Measurements from ENCODE around the gene EPYC. TPM values are rescaled to one million over a fixed set of nuclear protein-coding genes. Genes with fewer than 3 reads are reported as not detected.
A peak's percentile ranks its signal among the peaks of the same experiment; 100 is the strongest.

The EPYC gene
- total RNA-seq, result not detected in 2 replicates

- no peak for DNase-seq (ENCODE audit: low read depth in 2 of 2)
Measured at GRCh38 chr12:91004872-91005271, at the start of gene EPYC. EPYC (minus strand) TSS chr12:91004972; CDS start chr12:91002565, 2,407 bp downstream.

GRCh38 chr12:91053951-91054715 lies 49.4 kb upstream of the EPYC start:
- DNase-seq (ENCODE audit: low read depth in 2 of 2), result peak; percentile 35 to 83

GRCh38 chr12:91052026-91052425 lies 47.3 kb upstream of the EPYC start:
- no peak for DNase-seq (ENCODE audit: low read depth in 2 of 2)

- no peak for DNase-seq (ENCODE audit: low read depth in 2 of 2)
Measured at GRCh38 chr12:91044586-91044985, 39.8 kb upstream of the EPYC start.

GRCh38 chr12:91043408-91043807 lies 38.6 kb upstream of the EPYC start:
- DNase-seq (ENCODE audit: low read depth in 2 of 2), result no peak

- no peak for DNase-seq (ENCODE audit: low read depth in 2 of 2)
Measured at GRCh38 chr12:91040096-91040755, 35.5 kb upstream of the EPYC start.

GRCh38 chr12:91037276-91037675 lies 32.5 kb upstream of the EPYC start:
- DNase-seq (ENCODE audit: low read depth in 2 of 2), result no peak

GRCh38 chr12:91033251-91033650 lies 28.5 kb upstream of the EPYC start:
- DNase-seq (ENCODE audit: low read depth in 2 of 2), result no peak

GRCh38 chr12:91023326-91024004 lies 18.7 kb upstream of the EPYC start:
- no peak for DNase-seq (ENCODE audit: low read depth in 2 of 2)

- DNase-seq (ENCODE audit: low read depth in 2 of 2), result no peak
Measured at GRCh38 chr12:91021076-91021475, 16.3 kb upstream of the EPYC start.

GRCh38 chr12:91019455-91019854 lies 14.7 kb upstream of the EPYC start:
- DNase-seq (ENCODE audit: low read depth in 2 of 2), result no peak

GRCh38 chr12:91017511-91018263 lies 12.9 kb upstream of the EPYC start:
- no peak for DNase-seq (ENCODE audit: low read depth in 2 of 2)

GRCh38 chr12:91017043-91017442 lies 12.3 kb upstream of the EPYC start:
- DNase-seq (ENCODE audit: low read depth in 2 of 2), result no peak

- peak in 1 of 2 donors; percentile 35 for DNase-seq (ENCODE audit: low read depth in 2 of 2)
Measured at GRCh38 chr12:91009319-91009950, 4.7 kb upstream of the EPYC start.

GRCh38 chr12:91007531-91008290 lies 2.9 kb upstream of the EPYC start:
- no peak for DNase-seq (ENCODE audit: low read depth in 2 of 2)

- no peak for DNase-seq (ENCODE audit: low read depth in 2 of 2)
Measured at GRCh38 chr12:91003737-91004136, 1.0 kb downstream of the EPYC start.

- no peak for DNase-seq (ENCODE audit: low read depth in 2 of 2)
Measured at GRCh38 chr12:91001306-91001705, 3.5 kb downstream of the EPYC start.

GRCh38 chr12:90999966-91000365 lies 4.8 kb downstream of the EPYC start:
- no peak for DNase-seq (ENCODE audit: low read depth in 2 of 2)

GRCh38 chr12:90999527-90999926 lies 5.2 kb downstream of the EPYC start:
- no peak for DNase-seq (ENCODE audit: low read depth in 2 of 2)

GRCh38 chr12:90995010-90995409 lies 9.8 kb downstream of the EPYC start:
- DNase-seq (ENCODE audit: low read depth in 2 of 2), result no peak

Data from dermis microvascular lymphatic vessel endothelial cell (primary cell).